K562 (cell line): ENCODE results near the gene ABHD8. TPM values are rescaled to one million over a fixed set of nuclear protein-coding genes. Genes with fewer than 3 reads are reported as not detected.

Experiments used
- ATAC-seq: fragments of 200-7000 bp; cut with Tn5 transposase; 3 replicates; pipeline ENCODE4 v1.9.1; 2020; ENCODE audit warnings: moderate library complexity
- BruUV-seq: library from RNA; stranded (reverse); fragments of 400-500 nt; replicated peaks from 2 replicates; lab custom pipeline; 2021; lab: Mats Ljungman, UMichigan
- CTCF ChIA-PET: fragments of 300-600 bp; formaldehyde crosslinking; extraction: SDS; loops from one replicate; lab custom pipeline; 2021; ENCODE audit warnings: low intra/inter-chr PET ratio; lab: Yijun Ruan, JAX
- POLR2A ChIA-PET: fragments of 300-600, 350-650 bp; sonication (Branson Sonifier 250); formaldehyde crosslinking; extraction: SDS; loops from one replicate; lab custom pipeline; 2021; ENCODE audit warnings: antibody characterized with exemption, inconsistent platforms; lab: Yijun Ruan, JAX
- DNase-seq, 4 experiments: peaks; one replicate each; pipeline versions ENCODE4 v3.0.0 to v3.0.0-alpha.2; 2011 to 2018; ENCODE audit warnings: low spot score in 3 of 4, mixed read lengths in 3 of 4; ENCODE audit errors: extremely low read depth in 1 of 4
- FAIRE-seq: peaks from 2 replicates; lab custom pipeline; 2011; peaks lifted over from hg19 to GRCh38; lab: Jason Lieb, UNC
- H2AFZ ChIP-seq: 2 replicates; pipeline ENCODE4 v1.6.0; 2011; ENCODE audit warnings: low read depth, low read length, control low read depth, inconsistent platforms
- H3K27ac ChIP-seq: fragments of 200-600 bp; 3 replicates; pipeline ENCODE4 v1.8.0; 2011; ENCODE audit warnings: low read depth, mild to moderate bottlenecking, control low read depth, inconsistent platforms, low read length, moderate library complexity, mixed read lengths; ENCODE audit errors: extremely low read depth
- H3K27me3 ChIP-seq, 2 experiments: fragments of 300-600 bp in 1 of 2; 2 replicates in 1 of 2; 3 replicates in 1 of 2; pipeline versions ENCODE4 v1.6.0 to v1.8.0; 2011; ENCODE audit warnings: inconsistent platforms in 2 of 2, low read length in 2 of 2, mild to moderate bottlenecking in 1 of 2, mixed read lengths in 1 of 2, moderate library complexity in 1 of 2; ENCODE audit not compliant: control insufficient read depth in 2 of 2, insufficient read depth in 2 of 2
- H3K36me3 ChIP-seq: fragments of 300-600 bp; 3 replicates; pipeline ENCODE4 v1.8.0; 2011; ENCODE audit warnings: mild to moderate bottlenecking, low read length, inconsistent platforms; ENCODE audit not compliant: control insufficient read depth, insufficient read depth
- H3K4me1 ChIP-seq, 2 experiments: fragments of 200-600 bp in 1 of 2; replicated peaks in 1 of 2; 2 replicates in 1 of 2; 3 replicates in 1 of 2; pipeline versions ENCODE4 v1.5.1 to v1.8.0; 2011; ENCODE audit warnings: inconsistent platforms in 2 of 2, low read length in 2 of 2, mild to moderate bottlenecking in 1 of 2, mixed read lengths in 1 of 2, moderate library complexity in 1 of 2; ENCODE audit not compliant: control insufficient read depth in 2 of 2, insufficient read depth in 2 of 2
- H3K4me2 ChIP-seq: 2 replicates; pipeline ENCODE4 v1.6.1; 2011; ENCODE audit warnings: low read length, control low read depth, inconsistent platforms, mixed read lengths; ENCODE audit not compliant: insufficient read depth
- H3K4me3 ChIP-seq: fragments of 200-600 bp; sonication (generic), shearing (Covaris generic); 2 replicates; pipeline ENCODE4 v1.5.1; 2016; ENCODE audit warnings: control low read depth, inconsistent platforms
- H3K79me2 ChIP-seq: fragments of 200-600 bp; 3 replicates; pipeline ENCODE4 v1.8.0; 2011; ENCODE audit warnings: low read length, inconsistent platforms; ENCODE audit not compliant: control insufficient read depth, insufficient read depth
- H3K9ac ChIP-seq, 2 experiments: 2 replicates each; pipeline versions ENCODE4 v1.6.0 to v1.6.1; 2011; ENCODE audit warnings: low read depth in 2 of 2, low read length in 2 of 2, control low read depth in 1 of 2, inconsistent platforms in 1 of 2, mild to moderate bottlenecking in 1 of 2, mixed read lengths in 1 of 2; ENCODE audit not compliant: insufficient read depth in 1 of 2
- H3K9me1 ChIP-seq: one replicate; pipeline ENCODE4 v1.6.0; 2011; ENCODE audit warnings: inconsistent platforms, mild to moderate bottlenecking, low read length, moderate library complexity; ENCODE audit not compliant: control insufficient read depth, insufficient read depth
- H3K9me3 ChIP-seq: replicated peaks from 2 replicates; pipeline ENCODE4 v1.5.1; 2011; ENCODE audit warnings: low read depth, low read length, inconsistent platforms; ENCODE audit not compliant: control insufficient read depth, insufficient read depth
- H4K20me1 ChIP-seq: replicated peaks from 2 replicates; pipeline ENCODE4 v1.6.1; 2011; ENCODE audit warnings: low read length, inconsistent platforms, mixed read lengths; ENCODE audit not compliant: control insufficient read depth, insufficient read depth
- RB1 ChIP-seq: fragments of 450-650 bp; IDR thresholded peaks from 2 replicates; pipeline ENCODE4 v1.6.1; 2017; ENCODE audit warnings: low read depth, mild to moderate bottlenecking
- SAP30 ChIP-seq: fragments of 200-600 bp; sonication (generic); IDR thresholded peaks from 2 replicates; pipeline ENCODE4 v1.6.1; 2012; ENCODE audit warnings: borderline replicate concordance, low read depth, mild to moderate bottlenecking, moderate library complexity, low read length, control low read depth, inconsistent platforms; ENCODE audit not compliant: insufficient read depth, poor library complexity, severe bottlenecking
- STAG1 ChIP-seq: sonication (generic); formaldehyde crosslinking; IDR thresholded peaks from 2 replicates; pipeline ENCODE4 v1.5.0; 2020; ENCODE audit warnings: missing genetic modification reagents, borderline replicate concordance
- TARDBP ChIP-seq: fragments of 450-650 bp; IDR thresholded peaks from 2 replicates; pipeline ENCODE4 v1.6.1; 2016
- WGBS: fragments of 100-300 bp; shearing (Covaris generic); methylation state at CpG from one replicate; pipeline ENCODE4 v1.1.6; 2016; ENCODE audit warnings: low coverage, mixed read lengths; ENCODE audit not compliant: insufficient coverage; ENCODE audit errors: missing lambda C conversion rate; 5-methylcytosine and 5-hydroxymethylcytosine counted together
- in situ Hi-C: fragments of 300-500 bp; cut with MboI; formaldehyde crosslinking; loops from 4 replicates; pipeline ENCODE4 v1.15.0; 2018; ENCODE audit warnings: inconsistent platforms, mixed read lengths
- intact Hi-C: fragments of 100-400 bp; cut with micrococcal nuclease; formaldehyde crosslinking; loops from 2 replicates; pipeline ENCODE4 v1.14.2; 2022
- polyA plus RNA-seq, 8 experiments: library from polyadenylated mRNA; depleted of rRNA in 4 of 8; stranded (reverse) in 5 of 8; unstranded in 3 of 8; fragments of >200 nt; fragmentation: Nextera tagmentation in 2 of 8; fragmentation: Illumina TruSeq in 1 of 8; extraction: Ambion mirVana in 2 of 8; extraction: Trizol in 1 of 8; gene quantifications; 2 replicates each; pipeline versions ENCODE4 v1.2.1 to v1.2.3, GENCODE V29; 2011 to 2014; ENCODE audit warnings: inconsistent platforms in 1 of 8, missing spikeins in 1 of 8
- total RNA-seq, 7 experiments: library from RNA; depleted of rRNA in 6 of 7; stranded (reverse); fragments of >200 nt in 6 of 7; fragmentation: Illumina TruSeq in 2 of 7; extraction: Trizol in 2 of 7; gene quantifications; 2 replicates each; pipeline versions ENCODE4 v1.2.1 to v1.2.3, GENCODE V29; 2011 to 2021; ENCODE audit warnings: low replicate concordance in 1 of 7
- TF ChIP-seq, protein P1 (sequence below): fragments of 450-650 bp; IDR thresholded peaks from 2 replicates; pipeline ENCODE4 v1.6.1; 2016; ENCODE audit warnings: mild to moderate bottlenecking
- TF ChIP-seq, protein P2 (sequence below): fragments of 450-650 bp; IDR thresholded peaks from 2 replicates; pipeline ENCODE4 v1.6.1; 2016; ENCODE audit warnings: missing biosample characterization, missing genetic modification characterization
- TF ChIP-seq, protein P3 (sequence below), 2 experiments: fragments of 450-650 bp; IDR thresholded peaks; 2 replicates each; pipeline ENCODE4 v1.6.1; 2018; ENCODE audit warnings: mild to moderate bottlenecking in 2 of 2, low read depth in 1 of 2; ENCODE audit not compliant: partially characterized antibody in 2 of 2
- TF ChIP-seq, protein P4 (sequence below), 2 experiments: fragments of 200-800 bp in 1 of 2; sonication (Bioruptor generic) in 1 of 2; sonication (generic) in 1 of 2; formaldehyde crosslinking in 1 of 2; IDR thresholded peaks in 1 of 2; conservative IDR thresholded peaks in 1 of 2; 2 replicates each; pipeline versions ENCODE4 v1.5.0 to v1.6.1; 2016 to 2020; ENCODE audit warnings: missing compliant biosample characterization in 1 of 2, missing genetic modification characterization in 1 of 2, missing genetic modification reagents in 1 of 2

The ABHD8 gene
- total and polyA plus RNA-seq, 9 of the 15 experiments (the other 6 are each of a cell fraction or from before 2014, with no cell fraction given), result 0.04 to 6.6 (median 2.0) TPM; not detected in 1

DNA sequence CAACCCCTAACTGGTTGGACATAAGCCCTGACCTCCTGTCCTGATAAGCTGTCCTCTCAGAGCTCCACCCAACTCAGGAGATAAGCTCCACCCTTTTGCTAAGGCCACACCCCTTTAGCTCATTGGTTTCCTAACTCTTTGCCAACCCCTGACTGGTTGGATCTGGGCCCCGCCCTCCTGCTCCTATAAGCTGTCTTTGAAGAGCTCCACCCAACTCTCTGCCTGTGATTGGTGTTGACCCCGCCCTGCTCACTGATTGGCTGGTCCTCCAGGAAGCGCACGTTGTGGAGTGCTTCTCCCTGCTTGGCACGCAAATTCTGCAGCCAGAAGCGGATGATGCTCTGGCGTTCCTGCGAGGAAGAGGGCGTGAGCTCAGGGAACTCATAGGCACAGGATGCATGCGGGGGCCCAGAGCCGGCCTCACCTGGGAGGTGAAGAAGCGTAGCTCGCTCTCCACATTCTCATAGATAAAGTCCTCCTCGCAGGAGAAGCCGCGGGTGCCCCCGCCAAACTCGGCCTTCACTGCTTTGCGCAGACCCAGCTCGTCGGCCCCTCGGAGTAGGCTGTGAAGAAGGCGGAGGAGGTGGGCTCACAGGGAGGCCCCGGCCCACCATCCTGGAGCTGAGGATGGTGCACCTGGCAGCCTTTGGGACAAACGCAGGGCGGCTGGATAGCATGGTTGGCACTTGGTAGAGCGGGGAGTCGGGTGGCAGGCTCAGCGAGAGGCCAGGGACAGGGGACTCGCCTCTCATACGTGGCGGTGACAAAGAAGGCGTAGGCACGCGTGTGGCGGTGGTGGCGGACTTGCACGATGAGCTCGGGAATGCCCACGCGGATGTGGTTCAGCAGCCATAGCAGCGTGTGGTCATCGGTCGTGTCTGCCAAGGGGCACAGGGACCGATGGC is 29.7 kb upstream of the ABHD8 start (continued):
- 0 out of 2 replicates have a peak, but pooled peaks have one; percentile 20 for TF ChIP-seq RB1

DNA sequence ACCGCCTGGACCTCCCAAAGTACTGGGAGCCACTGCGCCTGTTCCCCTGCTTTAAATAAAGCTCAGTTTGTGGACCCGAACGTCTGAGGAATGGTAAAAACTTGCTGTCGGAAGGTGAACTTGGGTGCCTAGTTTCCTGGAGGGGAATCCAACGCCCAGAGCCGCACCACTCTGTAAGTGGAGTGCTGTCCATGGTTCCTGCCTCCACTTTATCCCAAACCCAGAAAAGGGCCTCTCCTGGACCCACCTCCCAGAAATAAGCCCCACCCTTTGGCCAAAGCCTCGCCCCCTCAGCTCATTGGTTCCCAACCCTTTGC is 29.1 kb upstream of the ABHD8 start:
- POLR2A ChIA-PET, result interaction anchor here (0.5 to 7.9 kb wide), 11 partner anchors 9 to 1055 kb away, joined by 3 to 78 read pairs (median 3); partner anchors contain the start of gene DDA1
- Histone ChIP-seq H3K9ac (no peak overlapping the region), H2AFZ (no peak overlapping the region), H3K36me3 (peaks cover 7% of the 10 kb centered on the region; the same call in 1 of the 3 replicates), H3K27ac (no peak overlapping the region), H3K79me2 (peaks cover 8% of the 10 kb centered on the region; the same call in 1 of the 3 replicates), H4K20me1 (no peaks in the 10 kb centered on the region; the same call in 1 of the 2 replicates), H3K4me1 (peaks cover 25 to 71% of the 10 kb centered on the region in 2 experiments; a peak in 4 of 5 replicates), H3K4me3 (no peak overlapping the region), H3K4me2 (no peak overlapping the region), H3K9me1 (peaks cover 4% of the 10 kb centered on the region), H3K9me3 (no peaks in the 10 kb centered on the region; the same call in 1 of the 2 replicates), H3K27me3 (no peaks in the 10 kb centered on the region)
- BruUV-seq, result no TSS peak
- in situ Hi-C loops, result no loop called here
- intact Hi-C loops, result no loop called here
- 79% methylated on average over 8 of the region's 8 CpGs for WGBS
- CTCF ChIA-PET, result no interaction called here
- no peak for ATAC-seq
- DNase-seq, result no peak
- FAIRE-seq, result no peak
- no peak for TF ChIP-seq TARDBP
- no peak for TF ChIP-seq SAP30
- TF ChIP-seq, protein P1, sequence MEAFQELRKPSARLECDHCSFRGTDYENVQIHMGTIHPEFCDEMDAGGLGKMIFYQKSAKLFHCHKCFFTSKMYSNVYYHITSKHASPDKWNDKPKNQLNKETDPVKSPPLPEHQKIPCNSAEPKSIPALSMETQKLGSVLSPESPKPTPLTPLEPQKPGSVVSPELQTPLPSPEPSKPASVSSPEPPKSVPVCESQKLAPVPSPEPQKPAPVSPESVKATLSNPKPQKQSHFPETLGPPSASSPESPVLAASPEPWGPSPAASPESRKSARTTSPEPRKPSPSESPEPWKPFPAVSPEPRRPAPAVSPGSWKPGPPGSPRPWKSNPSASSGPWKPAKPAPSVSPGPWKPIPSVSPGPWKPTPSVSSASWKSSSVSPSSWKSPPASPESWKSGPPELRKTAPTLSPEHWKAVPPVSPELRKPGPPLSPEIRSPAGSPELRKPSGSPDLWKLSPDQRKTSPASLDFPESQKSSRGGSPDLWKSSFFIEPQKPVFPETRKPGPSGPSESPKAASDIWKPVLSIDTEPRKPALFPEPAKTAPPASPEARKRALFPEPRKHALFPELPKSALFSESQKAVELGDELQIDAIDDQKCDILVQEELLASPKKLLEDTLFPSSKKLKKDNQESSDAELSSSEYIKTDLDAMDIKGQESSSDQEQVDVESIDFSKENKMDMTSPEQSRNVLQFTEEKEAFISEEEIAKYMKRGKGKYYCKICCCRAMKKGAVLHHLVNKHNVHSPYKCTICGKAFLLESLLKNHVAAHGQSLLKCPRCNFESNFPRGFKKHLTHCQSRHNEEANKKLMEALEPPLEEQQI, result no peak
- TF ChIP-seq, protein P2, sequence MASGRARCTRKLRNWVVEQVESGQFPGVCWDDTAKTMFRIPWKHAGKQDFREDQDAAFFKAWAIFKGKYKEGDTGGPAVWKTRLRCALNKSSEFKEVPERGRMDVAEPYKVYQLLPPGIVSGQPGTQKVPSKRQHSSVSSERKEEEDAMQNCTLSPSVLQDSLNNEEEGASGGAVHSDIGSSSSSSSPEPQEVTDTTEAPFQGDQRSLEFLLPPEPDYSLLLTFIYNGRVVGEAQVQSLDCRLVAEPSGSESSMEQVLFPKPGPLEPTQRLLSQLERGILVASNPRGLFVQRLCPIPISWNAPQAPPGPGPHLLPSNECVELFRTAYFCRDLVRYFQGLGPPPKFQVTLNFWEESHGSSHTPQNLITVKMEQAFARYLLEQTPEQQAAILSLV (tag), result no peak
- TF ChIP-seq STAG1 (CRISPR knock-in tag), result no peak
- TF ChIP-seq, protein P3, sequence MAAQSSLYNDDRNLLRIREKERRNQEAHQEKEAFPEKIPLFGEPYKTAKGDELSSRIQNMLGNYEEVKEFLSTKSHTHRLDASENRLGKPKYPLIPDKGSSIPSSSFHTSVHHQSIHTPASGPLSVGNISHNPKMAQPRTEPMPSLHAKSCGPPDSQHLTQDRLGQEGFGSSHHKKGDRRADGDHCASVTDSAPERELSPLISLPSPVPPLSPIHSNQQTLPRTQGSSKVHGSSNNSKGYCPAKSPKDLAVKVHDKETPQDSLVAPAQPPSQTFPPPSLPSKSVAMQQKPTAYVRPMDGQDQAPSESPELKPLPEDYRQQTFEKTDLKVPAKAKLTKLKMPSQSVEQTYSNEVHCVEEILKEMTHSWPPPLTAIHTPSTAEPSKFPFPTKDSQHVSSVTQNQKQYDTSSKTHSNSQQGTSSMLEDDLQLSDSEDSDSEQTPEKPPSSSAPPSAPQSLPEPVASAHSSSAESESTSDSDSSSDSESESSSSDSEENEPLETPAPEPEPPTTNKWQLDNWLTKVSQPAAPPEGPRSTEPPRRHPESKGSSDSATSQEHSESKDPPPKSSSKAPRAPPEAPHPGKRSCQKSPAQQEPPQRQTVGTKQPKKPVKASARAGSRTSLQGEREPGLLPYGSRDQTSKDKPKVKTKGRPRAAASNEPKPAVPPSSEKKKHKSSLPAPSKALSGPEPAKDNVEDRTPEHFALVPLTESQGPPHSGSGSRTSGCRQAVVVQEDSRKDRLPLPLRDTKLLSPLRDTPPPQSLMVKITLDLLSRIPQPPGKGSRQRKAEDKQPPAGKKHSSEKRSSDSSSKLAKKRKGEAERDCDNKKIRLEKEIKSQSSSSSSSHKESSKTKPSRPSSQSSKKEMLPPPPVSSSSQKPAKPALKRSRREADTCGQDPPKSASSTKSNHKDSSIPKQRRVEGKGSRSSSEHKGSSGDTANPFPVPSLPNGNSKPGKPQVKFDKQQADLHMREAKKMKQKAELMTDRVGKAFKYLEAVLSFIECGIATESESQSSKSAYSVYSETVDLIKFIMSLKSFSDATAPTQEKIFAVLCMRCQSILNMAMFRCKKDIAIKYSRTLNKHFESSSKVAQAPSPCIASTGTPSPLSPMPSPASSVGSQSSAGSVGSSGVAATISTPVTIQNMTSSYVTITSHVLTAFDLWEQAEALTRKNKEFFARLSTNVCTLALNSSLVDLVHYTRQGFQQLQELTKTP (IDR thresholded peaks at IDR 0.05; ENCODE audit: low read depth in 1 of 2, partially characterized antibody in 2 of 2), result no peak
- TF ChIP-seq, protein P4, sequence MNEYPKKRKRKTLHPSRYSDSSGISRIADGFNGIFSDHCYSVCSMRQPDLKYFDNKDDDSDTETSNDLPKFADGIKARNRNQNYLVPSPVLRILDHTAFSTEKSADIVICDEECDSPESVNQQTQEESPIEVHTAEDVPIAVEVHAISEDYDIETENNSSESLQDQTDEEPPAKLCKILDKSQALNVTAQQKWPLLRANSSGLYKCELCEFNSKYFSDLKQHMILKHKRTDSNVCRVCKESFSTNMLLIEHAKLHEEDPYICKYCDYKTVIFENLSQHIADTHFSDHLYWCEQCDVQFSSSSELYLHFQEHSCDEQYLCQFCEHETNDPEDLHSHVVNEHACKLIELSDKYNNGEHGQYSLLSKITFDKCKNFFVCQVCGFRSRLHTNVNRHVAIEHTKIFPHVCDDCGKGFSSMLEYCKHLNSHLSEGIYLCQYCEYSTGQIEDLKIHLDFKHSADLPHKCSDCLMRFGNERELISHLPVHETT (CRISPR knock-in tag; conservative IDR thresholded peaks at IDR 0.05 in 1 of 2, IDR thresholded peaks at IDR 0.05 in 1 of 2), result no peak
